Vagina (tissue), 2 donors: ENCODE data around the gene MRM2. TPM values are rescaled to one million over a fixed set of nuclear protein-coding genes. Genes with fewer than 3 reads are reported as not detected.
A peak's percentile ranks its signal among the peaks of the same experiment; 100 is the strongest.

Experiments
- DNase-seq, 2 donors: peaks; one replicate each; pipeline ENCODE4 v3.0.0-alpha.2; 2017; ENCODE audit errors: extremely low spot score in 2 of 2
- H3K27ac ChIP-seq: fragments of 200-600 bp; sonication (generic); one replicate; pipeline ENCODE4 v1.5.1; 2019
- H3K27me3 ChIP-seq: fragments of 200-600 bp; sonication (generic); one replicate; pipeline ENCODE4 v1.5.1; 2019
- H3K36me3 ChIP-seq, 2 donors: fragments of 200-600 bp; sonication (generic); one replicate each; pipeline ENCODE4 v1.5.1; 2017 to 2019
- H3K4me1 ChIP-seq: fragments of 200-600 bp; sonication (generic); one replicate; pipeline ENCODE4 v1.5.1; 2019
- H3K4me3 ChIP-seq, 2 donors: fragments of 200-600 bp; sonication (generic); 1 replicate in 1 of 2; 2 replicates in 1 of 2; pipeline ENCODE4 v1.5.1; 2016 to 2019
- H3K9me3 ChIP-seq: fragments of 200-600 bp; sonication (generic); one replicate; pipeline ENCODE4 v1.5.1; 2019
- CTCF ChIP-seq, 3 experiments: fragments of 450-650 bp in 2 of 3; fragments of 200-600 bp in 1 of 3; sonication (generic) in 1 of 3; IDR thresholded peaks; one replicate each; pipeline ENCODE4 v1.5.1; 2017 to 2019; ENCODE audit warnings: antibody characterized with exemption in 3 of 3, mild to moderate bottlenecking in 2 of 3, moderate library complexity in 2 of 3
- POLR2A ChIP-seq, 2 donors: fragments of 450-650 bp; IDR thresholded peaks; one replicate each; pipeline ENCODE4 v1.6.1; 2017; ENCODE audit warnings: antibody characterized with exemption in 2 of 2, mild to moderate bottlenecking in 2 of 2, moderate library complexity in 2 of 2
- POLR2AphosphoS5 ChIP-seq, 2 donors: sonication (generic); formaldehyde crosslinking; IDR thresholded peaks; one replicate each; pipeline ENCODE4 v1.9.0; 2017; ENCODE audit warnings: antibody characterized with exemption in 2 of 2, mild to moderate bottlenecking in 2 of 2, low read depth in 1 of 2; ENCODE audit not compliant: insufficient read depth in 1 of 2
- intact Hi-C: fragments of 100-400 bp; cut with DNase I; formaldehyde crosslinking; loops from one replicate; pipeline ENCODE4 v1.15.1; 2023
- total RNA-seq: library from RNA; depleted of rRNA; stranded (reverse); fragments of >200 nt; gene quantifications from one replicate; pipeline ENCODE4 v1.2.3, GENCODE V29; 2016

The MRM2 gene
- total RNA-seq, 1 donor from 2014 or later: 8.3 TPM

- intact Hi-C loops: no loop called here
- H3K9me3 ChIP-seq: no peaks in the 10 kb centered on the region
- no peaks in the 10 kb centered on the region for H3K4me1 ChIP-seq
- DNase-seq: no peak
- H3K36me3 ChIP-seq: peaks cover 0 to 18% of the 10 kb centered on the region in 2 donors
- H3K4me3 ChIP-seq: no peak overlapping the region
- H3K27me3 ChIP-seq: no peaks in the 10 kb centered on the region
- no peak overlapping the region for H3K27ac ChIP-seq
- TF ChIP-seq POLR2A (IDR thresholded peaks at IDR 0.05): no peak
- TF ChIP-seq POLR2AphosphoS5 (IDR thresholded peaks at IDR 0.05; ENCODE audit: insufficient read depth in 1 of 2, low read depth in 1 of 2): peak in 1 of 2 donors; percentile 28
Measured at GRCh38 chr7:2203766-2204300, 38.2 kb downstream of the MRM2 start.

- TF ChIP-seq CTCF (IDR thresholded peaks at IDR 0.05) (no peak), POLR2A (IDR thresholded peaks at IDR 0.05) (no peak)
- no peaks in the 10 kb centered on the region for H3K27me3 ChIP-seq
- H3K36me3 ChIP-seq: peaks cover 0 to 18% of the 10 kb centered on the region in 2 donors
- H3K27ac ChIP-seq: no peak overlapping the region
- no peak overlapping the region for H3K4me3 ChIP-seq
- H3K9me3 ChIP-seq: no peaks in the 10 kb centered on the region
- DNase-seq: no peak
- intact Hi-C loops: no loop called here
- no peaks in the 10 kb centered on the region for H3K4me1 ChIP-seq
Measured at GRCh38 chr7:2202901-2203765, 38.9 kb downstream of the MRM2 start.

- TF ChIP-seq POLR2A (IDR thresholded peaks at IDR 0.05) (no peak), POLR2AphosphoS5 (IDR thresholded peaks at IDR 0.05; ENCODE audit: insufficient read depth in 1 of 2, low read depth in 1 of 2) (no peak), CTCF (IDR thresholded peaks at IDR 0.05) (no peak)
- Histone ChIP-seq H3K27ac (no peak overlapping the region), H3K4me3 (no peak overlapping the region), H3K27me3 (no peaks in the 10 kb centered on the region), H3K4me1 (no peaks in the 10 kb centered on the region), H3K36me3 (peaks cover 0 to 15% of the 10 kb centered on the region in 2 donors), H3K9me3 (no peaks in the 10 kb centered on the region)
- intact Hi-C loops: no loop called here
- no peak for DNase-seq
Measured at GRCh38 chr7:2202361-2202761, 39.6 kb downstream of the MRM2 start.

GRCh38 chr7:2201686-2202360, 40.2 kb downstream of the MRM2 start:
- TF ChIP-seq POLR2A (IDR thresholded peaks at IDR 0.05): no peak
- no peak for TF ChIP-seq CTCF (IDR thresholded peaks at IDR 0.05)
- TF ChIP-seq POLR2AphosphoS5 (IDR thresholded peaks at IDR 0.05; ENCODE audit: insufficient read depth in 1 of 2, low read depth in 1 of 2): no peak
- Histone ChIP-seq H3K36me3 (peaks cover 0 to 14% of the 10 kb centered on the region in 2 donors), H3K9me3 (no peaks in the 10 kb centered on the region), H3K4me1 (no peaks in the 10 kb centered on the region), H3K27me3 (no peaks in the 10 kb centered on the region), H3K27ac (no peak overlapping the region), H3K4me3 (no peak overlapping the region)
- intact Hi-C loops: no loop called here
- DNase-seq: no peak

GRCh38 chr7:2201128-2201527, 40.9 kb downstream of the MRM2 start:
- intact Hi-C loops: no loop called here
- TF ChIP-seq POLR2AphosphoS5 (IDR thresholded peaks at IDR 0.05; ENCODE audit: insufficient read depth in 1 of 2, low read depth in 1 of 2): no peak
- no peak for TF ChIP-seq POLR2A (IDR thresholded peaks at IDR 0.05)
- TF ChIP-seq CTCF (IDR thresholded peaks at IDR 0.05): no peak
- H3K36me3 ChIP-seq: peaks cover 0 to 14% of the 10 kb centered on the region in 2 donors

More at GRCh38 chr7:2201128-2201527, 40.9 kb downstream of the MRM2 start:
- Histone ChIP-seq H3K27me3 (no peaks in the 10 kb centered on the region), H3K4me3 (no peak overlapping the region), H3K9me3 (no peaks in the 10 kb centered on the region), H3K4me1 (no peaks in the 10 kb centered on the region), H3K27ac (no peak overlapping the region)
- DNase-seq: no peak
